Upper lobe of right lung (tissue), 1 donor: ENCODE measurements around the gene CERS6. TPM values are rescaled to one million over a fixed set of nuclear protein-coding genes. Genes with fewer than 3 reads are reported as not detected.

Source experiments
- ATAC-seq: fragments of 200-7000 bp; cut with Tn5 transposase; one replicate; pipeline ENCODE4 v1.9.1; 2020; ENCODE audit warnings: mild to moderate bottlenecking, moderate library complexity
- DNase-seq: peaks from one replicate; pipeline ENCODE4 v3.0.0-alpha.2; 2020
- H3K27ac ChIP-seq: fragments of 200-600 bp; one replicate; pipeline ENCODE4 v1.8.0; 2022
- H3K27me3 ChIP-seq: fragments of 200-600 bp; one replicate; pipeline ENCODE4 v1.8.0; 2022; ENCODE audit warnings: mild to moderate bottlenecking
- H3K36me3 ChIP-seq: fragments of 200-600 bp; one replicate; pipeline ENCODE4 v1.8.0; 2022
- H3K4me1 ChIP-seq: fragments of 200-600 bp; one replicate; pipeline ENCODE4 v1.8.0; 2022
- H3K4me3 ChIP-seq: fragments of 200-600 bp; one replicate; pipeline ENCODE4 v1.8.0; 2022; ENCODE audit warnings: mild to moderate bottlenecking
- H3K9me3 ChIP-seq: fragments of 200-600 bp; one replicate; pipeline ENCODE4 v1.8.0; 2022
- intact Hi-C: fragments of 100-400 bp; cut with DNase I; formaldehyde crosslinking; loops from one replicate; pipeline ENCODE4 v1.11.0; 2022
- total RNA-seq: library from RNA; stranded (reverse); fragmentation: NEBNext Ultra II Directional; extraction: Animal tissue kit (Norgen Biotek cat#: 25700); gene quantifications from one replicate; pipeline ENCODE4 v1.2.1, GENCODE V29; 2021
- TF ChIP-seq, protein P1 (sequence below): fragments of 200-600 bp; IDR thresholded peaks from one replicate; pipeline ENCODE4 v1.8.0; 2022; ENCODE audit warnings: antibody characterized with exemption
- donor health status: DM: no; HTN: yes; CAD: no; lungs with severe emphysema.

CERS6 gene
- total RNA-seq, 1 donor from 2014 or later = 17.8 TPM

DNA sequence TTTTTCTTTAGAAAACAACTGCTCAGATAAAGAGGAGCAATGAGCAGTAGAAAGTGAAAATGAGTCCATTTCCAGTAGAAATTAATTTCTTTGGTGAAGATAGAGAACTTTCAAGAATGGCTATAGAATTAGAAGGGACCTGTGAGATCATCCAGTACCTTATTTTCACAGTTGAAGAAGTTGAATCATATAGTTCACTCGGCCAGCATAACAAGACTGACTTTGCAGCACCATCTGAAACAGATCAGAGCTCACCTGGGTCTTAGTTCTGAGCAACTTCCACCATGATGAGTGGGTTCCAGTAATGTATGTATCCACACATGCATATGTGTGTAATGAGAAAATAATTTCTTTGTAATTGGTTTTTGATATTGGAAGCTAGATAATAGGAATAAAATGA, 58.6 kb downstream of the CERS6 start:
- H3K4me1 ChIP-seq = no peaks in the 10 kb centered on the region
- TF ChIP-seq, protein P1, sequence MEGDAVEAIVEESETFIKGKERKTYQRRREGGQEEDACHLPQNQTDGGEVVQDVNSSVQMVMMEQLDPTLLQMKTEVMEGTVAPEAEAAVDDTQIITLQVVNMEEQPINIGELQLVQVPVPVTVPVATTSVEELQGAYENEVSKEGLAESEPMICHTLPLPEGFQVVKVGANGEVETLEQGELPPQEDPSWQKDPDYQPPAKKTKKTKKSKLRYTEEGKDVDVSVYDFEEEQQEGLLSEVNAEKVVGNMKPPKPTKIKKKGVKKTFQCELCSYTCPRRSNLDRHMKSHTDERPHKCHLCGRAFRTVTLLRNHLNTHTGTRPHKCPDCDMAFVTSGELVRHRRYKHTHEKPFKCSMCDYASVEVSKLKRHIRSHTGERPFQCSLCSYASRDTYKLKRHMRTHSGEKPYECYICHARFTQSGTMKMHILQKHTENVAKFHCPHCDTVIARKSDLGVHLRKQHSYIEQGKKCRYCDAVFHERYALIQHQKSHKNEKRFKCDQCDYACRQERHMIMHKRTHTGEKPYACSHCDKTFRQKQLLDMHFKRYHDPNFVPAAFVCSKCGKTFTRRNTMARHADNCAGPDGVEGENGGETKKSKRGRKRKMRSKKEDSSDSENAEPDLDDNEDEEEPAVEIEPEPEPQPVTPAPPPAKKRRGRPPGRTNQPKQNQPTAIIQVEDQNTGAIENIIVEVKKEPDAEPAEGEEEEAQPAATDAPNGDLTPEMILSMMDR = no peak
- ATAC-seq (no peak), DNase-seq (no peak)
- intact Hi-C loops = no loop called here
- H3K4me3 ChIP-seq = no peak overlapping the region
- H3K27me3 ChIP-seq = no peaks in the 10 kb centered on the region
- H3K27ac ChIP-seq = no peak overlapping the region
- no peaks in the 10 kb centered on the region for H3K9me3 ChIP-seq
- no peaks in the 10 kb centered on the region for H3K36me3 ChIP-seq

- no peak for DNase-seq
These were observed 59.4 kb downstream of the CERS6 start for GRCh38 chr2:168515502-168515901.

DNA sequence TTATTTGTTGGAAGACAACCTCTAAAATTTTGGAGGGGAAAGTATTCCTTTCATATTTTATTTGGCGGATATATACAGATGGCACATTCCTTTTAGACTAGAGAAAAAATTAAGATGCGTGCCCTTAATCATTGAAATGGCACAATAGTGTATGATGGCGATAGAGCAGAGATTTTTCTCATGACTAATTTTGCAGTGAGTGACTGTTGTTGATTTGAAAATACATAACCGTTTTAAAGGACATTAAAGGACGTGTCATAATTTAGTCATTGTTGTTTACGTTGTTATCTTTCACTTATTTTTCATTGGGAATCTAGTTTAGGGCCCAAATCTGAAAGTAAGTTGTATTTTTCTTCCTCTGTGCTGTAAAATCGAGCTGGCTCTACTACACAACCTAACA, 61.7 kb downstream of the CERS6 start:
- TF ChIP-seq, protein P1 = no peak
- DNase-seq = no peak
- no peak overlapping the region for H3K27ac ChIP-seq
- no peak overlapping the region for H3K4me3 ChIP-seq
- no peak for ATAC-seq
- no peaks in the 10 kb centered on the region for H3K27me3 ChIP-seq
- peaks cover 7% of the 10 kb centered on the region for H3K4me1 ChIP-seq
- H3K9me3 ChIP-seq = no peaks in the 10 kb centered on the region
- no peaks in the 10 kb centered on the region for H3K36me3 ChIP-seq
- intact Hi-C loops = no loop called here

More at GRCh38 chr2:168515502-168515901, 59.4 kb downstream of the CERS6 start:
- intact Hi-C loops = no loop called here
- TF ChIP-seq, protein P1 = no peak
- Histone ChIP-seq H3K27me3 (no peaks in the 10 kb centered on the region), H3K4me3 (no peak overlapping the region), H3K4me1 (no peaks in the 10 kb centered on the region), H3K36me3 (no peaks in the 10 kb centered on the region), H3K9me3 (no peaks in the 10 kb centered on the region), H3K27ac (no peak overlapping the region)
- peak; percentile 21 for ATAC-seq

DNA sequence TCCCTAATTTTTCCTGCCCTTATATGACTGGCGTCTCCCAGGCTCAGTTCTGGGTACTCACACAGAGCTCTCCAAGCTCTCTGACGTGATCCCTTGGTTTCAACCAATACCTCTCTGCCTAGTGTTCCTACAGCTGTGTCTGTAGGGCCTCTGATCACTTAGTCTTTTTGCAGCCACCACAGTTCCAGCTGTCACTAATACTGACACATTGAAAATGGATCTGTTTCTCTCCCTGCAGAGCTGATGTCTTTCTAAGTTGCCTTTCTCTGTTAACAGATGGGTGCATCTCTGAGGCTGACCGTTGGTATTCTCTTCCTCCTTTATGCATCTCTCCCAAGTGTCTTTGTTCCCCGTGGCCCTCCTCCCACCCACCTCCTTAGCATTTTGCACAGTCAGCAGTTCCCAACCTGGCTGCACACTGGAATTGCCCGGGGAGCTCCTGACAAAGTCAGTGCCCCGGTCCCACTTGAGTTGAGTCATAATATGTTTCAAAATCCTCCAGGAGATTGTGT, 62.5 kb downstream of the CERS6 start:
- no peak overlapping the region for H3K4me3 ChIP-seq
- no peak overlapping the region for H3K27ac ChIP-seq
- peaks cover 7% of the 10 kb centered on the region for H3K4me1 ChIP-seq
- H3K27me3 ChIP-seq = no peaks in the 10 kb centered on the region
- DNase-seq = no peak
- TF ChIP-seq, protein P1 = no peak
- intact Hi-C loops = no loop called here
- H3K36me3 ChIP-seq = no peaks in the 10 kb centered on the region
- no peaks in the 10 kb centered on the region for H3K9me3 ChIP-seq
- ATAC-seq = peak; percentile 53

GRCh38 chr2:168519534-168520308, 63.6 kb downstream of the CERS6 start:
- Histone ChIP-seq H3K4me3 (no peak overlapping the region), H3K27me3 (no peaks in the 10 kb centered on the region), H3K27ac (no peak overlapping the region), H3K9me3 (no peaks in the 10 kb centered on the region), H3K36me3 (no peaks in the 10 kb centered on the region), H3K4me1 (peaks cover 7% of the 10 kb centered on the region)
- TF ChIP-seq, protein P1 = no peak
- intact Hi-C loops = no loop called here
- DNase-seq = no peak
- no peak for ATAC-seq
